Measurements from ENCODE around the gene DNAH1.

- no peak for TF ChIP-seq CTCF (IDR thresholded peaks at IDR 0.05)
- no peak for TF ChIP-seq REST (IDR thresholded peaks at IDR 0.05; ENCODE audit: insufficient read depth in 1 of 2, low read depth in 2 of 2, low read length in 1 of 2)
- no peak for TF ChIP-seq POLR2AphosphoS5 (IDR thresholded peaks at IDR 0.05; ENCODE audit: low read depth, low read length)
These were observed 45.3 kb downstream of the DNAH1 start for GRCh38 chr3:52361454-52361853.

Data from Panc1 (cell line).